Measurements from ENCODE around the gene TESK2.
"Not testable (repeated sequence)": the region's sequence is repeated elsewhere in the genome, so short reads cannot be mapped to it uniquely, and the experiment has no call there.

TESK2 gene

DNA sequence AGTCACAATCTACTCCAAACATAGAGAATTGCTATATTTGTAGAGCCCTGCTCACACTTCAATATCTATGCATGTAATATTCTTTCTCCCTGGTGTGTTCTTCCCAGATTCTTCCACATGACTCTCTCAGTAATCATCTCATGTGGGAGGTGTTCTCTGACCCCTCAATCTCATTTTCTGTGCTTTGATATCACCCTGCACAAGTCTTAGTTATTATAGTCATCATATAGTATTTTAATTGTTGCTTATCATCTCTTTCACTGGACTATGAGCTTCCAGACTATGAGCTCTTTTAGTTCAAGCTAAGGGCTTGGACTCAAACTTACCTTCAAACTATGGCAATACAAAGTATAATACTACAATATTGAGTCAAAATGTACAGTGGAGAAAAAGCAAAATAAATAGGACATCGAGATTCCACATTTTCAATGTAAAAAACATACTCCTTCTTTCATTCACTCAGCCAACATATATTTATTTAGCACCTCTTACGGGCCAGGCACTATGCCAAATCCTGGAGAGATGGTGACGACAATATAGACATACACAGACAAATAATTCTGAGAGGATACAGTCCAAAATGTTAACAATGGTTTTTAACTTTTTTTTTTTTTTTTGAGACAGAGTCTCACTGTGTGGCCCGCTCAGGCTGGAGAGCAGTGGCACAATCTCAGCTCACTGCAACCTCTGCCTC lies 12.7 kb downstream of the TESK2 start:
- DNase-seq (ENCODE audit: low spot score) = no peak
- in situ Hi-C loops (cut with MboI; ENCODE audit: low sequenced_read_pairs, unreplicated experiment) = no loop called here
- TF ChIP-seq, protein P1, sequence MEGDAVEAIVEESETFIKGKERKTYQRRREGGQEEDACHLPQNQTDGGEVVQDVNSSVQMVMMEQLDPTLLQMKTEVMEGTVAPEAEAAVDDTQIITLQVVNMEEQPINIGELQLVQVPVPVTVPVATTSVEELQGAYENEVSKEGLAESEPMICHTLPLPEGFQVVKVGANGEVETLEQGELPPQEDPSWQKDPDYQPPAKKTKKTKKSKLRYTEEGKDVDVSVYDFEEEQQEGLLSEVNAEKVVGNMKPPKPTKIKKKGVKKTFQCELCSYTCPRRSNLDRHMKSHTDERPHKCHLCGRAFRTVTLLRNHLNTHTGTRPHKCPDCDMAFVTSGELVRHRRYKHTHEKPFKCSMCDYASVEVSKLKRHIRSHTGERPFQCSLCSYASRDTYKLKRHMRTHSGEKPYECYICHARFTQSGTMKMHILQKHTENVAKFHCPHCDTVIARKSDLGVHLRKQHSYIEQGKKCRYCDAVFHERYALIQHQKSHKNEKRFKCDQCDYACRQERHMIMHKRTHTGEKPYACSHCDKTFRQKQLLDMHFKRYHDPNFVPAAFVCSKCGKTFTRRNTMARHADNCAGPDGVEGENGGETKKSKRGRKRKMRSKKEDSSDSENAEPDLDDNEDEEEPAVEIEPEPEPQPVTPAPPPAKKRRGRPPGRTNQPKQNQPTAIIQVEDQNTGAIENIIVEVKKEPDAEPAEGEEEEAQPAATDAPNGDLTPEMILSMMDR (IDR thresholded peaks at IDR 0.05; ENCODE audit: borderline replicate concordance, control extremely low read depth, extremely low read depth, insufficient read depth, missing control alignments) = no peak

DNA sequence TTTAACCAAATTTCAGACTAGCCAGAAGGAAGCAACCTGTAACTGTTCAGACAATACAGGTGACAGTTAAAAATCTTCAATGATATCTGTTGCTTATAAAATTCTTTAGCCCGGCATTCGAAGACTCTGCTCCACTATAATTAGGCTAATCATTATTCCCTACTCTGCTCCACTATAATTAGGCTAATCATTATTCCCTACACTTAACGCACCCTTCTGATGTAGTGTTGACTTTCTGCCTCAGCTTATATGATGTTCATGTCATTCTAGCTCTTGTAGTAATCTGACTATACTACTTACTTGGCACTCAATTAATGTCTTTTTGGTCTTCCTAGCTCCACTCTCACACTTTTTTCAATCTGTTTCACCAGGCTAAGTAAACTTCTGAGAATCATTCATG lies 13.3 kb downstream of the TESK2 start:
- TF ChIP-seq, protein P1 (IDR thresholded peaks at IDR 0.05; ENCODE audit: borderline replicate concordance, control extremely low read depth, extremely low read depth, insufficient read depth, missing control alignments) = no peak
- DNase-seq (ENCODE audit: low spot score) = no peak
- in situ Hi-C loops (cut with MboI; ENCODE audit: low sequenced_read_pairs, unreplicated experiment) = no loop called here

DNA sequence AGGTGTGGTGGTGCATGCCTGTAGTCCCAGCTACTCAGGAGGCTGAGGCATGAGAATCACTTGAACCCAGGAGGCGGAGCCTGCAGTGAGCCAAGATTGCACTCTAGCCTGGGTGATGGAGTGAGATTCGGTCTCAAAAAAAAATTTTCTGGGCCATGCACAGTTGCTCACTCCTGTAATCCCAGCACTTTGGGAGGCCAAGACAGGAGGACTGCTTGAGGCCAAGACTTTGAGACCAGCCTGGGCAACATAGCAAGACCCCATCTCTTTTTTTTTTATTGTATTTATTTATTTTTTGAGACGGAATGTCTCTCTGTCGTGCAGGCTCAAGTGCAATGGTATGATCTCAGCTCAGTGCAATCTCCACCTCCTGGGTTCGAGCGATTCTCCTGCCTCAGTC lies 16.8 kb downstream of the TESK2 start:
- in situ Hi-C loops (cut with MboI; ENCODE audit: low sequenced_read_pairs, unreplicated experiment); DNase-seq (ENCODE audit: low spot score): not testable (repeated sequence)

DNA sequence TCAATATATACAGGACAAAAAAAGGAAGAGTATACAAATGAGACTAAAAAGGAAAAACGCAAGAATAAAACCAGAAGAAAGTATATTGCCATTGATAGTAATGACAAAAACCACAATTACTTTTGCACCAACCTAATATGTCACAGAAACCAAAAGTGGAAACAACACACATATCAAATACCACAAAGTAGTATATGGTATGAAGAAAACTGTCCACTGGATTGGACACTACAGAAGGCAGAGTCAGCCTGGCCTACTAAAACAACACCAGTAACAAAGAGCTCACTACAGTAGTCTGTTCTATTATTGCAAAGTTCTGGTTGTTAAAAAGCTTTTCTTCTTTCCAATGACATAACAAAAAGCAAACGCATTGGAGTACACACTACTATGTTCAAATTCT lies 17.7 kb downstream of the TESK2 start:
- TF ChIP-seq, protein P1 (IDR thresholded peaks at IDR 0.05; ENCODE audit: borderline replicate concordance, control extremely low read depth, extremely low read depth, insufficient read depth, missing control alignments) = no peak
- in situ Hi-C loops (cut with MboI; ENCODE audit: low sequenced_read_pairs, unreplicated experiment) = no loop called here

DNA sequence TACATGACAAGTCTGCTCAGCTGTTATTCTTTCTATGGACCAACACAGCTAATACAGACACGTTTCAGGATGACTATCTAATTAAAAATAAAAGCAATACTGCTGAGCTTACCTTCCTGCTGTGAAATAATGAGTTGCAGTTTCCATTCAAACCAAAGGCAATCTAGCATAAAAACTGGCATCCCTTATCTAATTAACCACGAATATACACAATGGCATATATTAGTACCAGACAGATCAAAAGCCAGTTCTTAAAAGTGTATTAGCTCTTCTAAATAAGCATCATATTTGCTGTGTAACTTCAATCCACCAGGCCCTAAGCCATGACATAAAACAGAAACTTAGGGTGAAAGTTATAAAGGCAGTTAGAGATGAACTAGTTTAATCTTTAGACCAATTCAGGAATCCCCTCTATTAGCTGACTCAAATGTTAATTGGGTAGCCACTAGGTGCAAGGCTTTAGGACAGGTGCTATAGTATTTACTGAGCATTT lies 20.6 kb downstream of the TESK2 start:
- in situ Hi-C loops (cut with MboI; ENCODE audit: low sequenced_read_pairs, unreplicated experiment) = no loop called here

More for the DNA sequence above, 17.7 kb downstream of the TESK2 start:
- DNase-seq (ENCODE audit: low spot score) = no peak

DNA sequence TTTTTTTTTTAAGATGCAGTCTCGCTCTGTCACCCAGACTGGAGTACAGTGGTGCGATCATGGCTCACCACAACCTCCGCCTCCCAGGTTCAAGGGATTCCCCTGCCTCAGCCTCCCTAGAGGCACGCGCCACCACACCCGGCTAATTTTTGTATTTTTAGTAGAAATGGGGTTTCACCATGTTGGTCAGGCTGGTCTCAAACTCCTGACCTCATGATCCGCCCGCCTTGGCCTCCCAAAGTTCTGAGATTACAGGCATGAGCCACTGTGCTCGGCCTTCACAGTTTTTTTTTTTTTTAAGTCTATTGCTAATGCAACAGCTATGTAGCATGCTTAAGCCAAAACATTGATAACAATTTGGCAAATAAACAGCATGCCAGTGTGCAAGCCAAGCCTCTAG lies 23.6 kb downstream of the TESK2 start:
- DNase-seq (ENCODE audit: low spot score); in situ Hi-C loops (cut with MboI; ENCODE audit: low sequenced_read_pairs, unreplicated experiment): not testable (repeated sequence)

More for the DNA sequence above, 20.6 kb downstream of the TESK2 start:
- DNase-seq (ENCODE audit: low spot score) = no peak
- TF ChIP-seq, protein P1 (IDR thresholded peaks at IDR 0.05; ENCODE audit: borderline replicate concordance, control extremely low read depth, extremely low read depth, insufficient read depth, missing control alignments) = no peak

DNA sequence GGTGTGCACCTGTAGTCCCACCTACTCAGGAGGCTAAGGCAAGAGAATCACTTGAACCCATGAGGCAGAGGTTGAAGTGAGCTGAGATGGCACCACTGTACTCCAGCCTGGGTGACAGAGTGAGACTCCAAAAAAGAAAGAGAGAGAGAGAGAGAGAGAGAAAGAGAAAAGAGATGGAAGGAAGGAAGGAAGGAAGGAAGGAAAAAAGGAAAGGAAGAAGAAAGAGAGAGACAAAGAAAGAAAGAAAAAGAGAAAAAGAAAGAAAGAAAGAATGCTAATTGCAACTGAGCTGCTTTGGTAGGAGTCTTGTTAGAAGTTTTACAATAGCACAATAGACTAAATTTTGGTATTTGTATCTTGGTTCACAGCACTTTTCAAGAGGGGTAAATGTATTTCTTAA lies 25.7 kb downstream of the TESK2 start:
- in situ Hi-C loops (cut with MboI; ENCODE audit: low sequenced_read_pairs, unreplicated experiment) = no loop called here
- TF ChIP-seq, protein P1 (IDR thresholded peaks at IDR 0.05; ENCODE audit: borderline replicate concordance, control extremely low read depth, extremely low read depth, insufficient read depth, missing control alignments) = no peak
- DNase-seq (ENCODE audit: low spot score) = no peak

DNA sequence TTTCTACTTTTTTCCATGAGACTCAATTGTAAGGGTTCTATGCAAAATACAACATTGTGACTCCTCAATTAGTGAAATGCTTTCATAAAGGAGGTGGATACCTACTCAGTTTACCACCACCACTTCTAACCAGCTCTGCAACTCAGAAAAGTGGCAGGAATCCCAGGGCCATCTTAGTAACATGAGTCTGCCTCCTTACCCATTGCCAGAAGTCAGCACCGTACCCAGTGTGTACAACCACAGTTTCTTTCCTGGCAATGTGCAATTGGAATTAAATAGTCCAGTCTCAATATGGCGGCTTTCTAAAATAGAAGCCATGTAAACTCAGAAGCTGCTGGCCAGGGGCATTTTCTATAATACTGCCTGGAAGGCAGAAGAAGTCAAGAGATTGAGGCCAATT lies 32.1 kb downstream of the TESK2 start:
- in situ Hi-C loops (cut with MboI; ENCODE audit: low sequenced_read_pairs, unreplicated experiment) = no loop called here
- TF ChIP-seq, protein P1 (IDR thresholded peaks at IDR 0.05; ENCODE audit: borderline replicate concordance, control extremely low read depth, extremely low read depth, insufficient read depth, missing control alignments) = no peak
- no peak for DNase-seq (ENCODE audit: low spot score)
